SU-DHL-6 (cell line): Measurements from ENCODE around the gene CFAP20DC.

Source experiments
- CTCF ChIP-seq: fragments of 200-600 bp; sonication (generic); IDR thresholded peaks from one replicate; pipeline ENCODE4 v1.5.1; 2017; ENCODE audit warnings: antibody characterized with exemption, mild to moderate bottlenecking, low read length, moderate library complexity; ENCODE audit not compliant: insufficient read depth, poor library complexity, severe bottlenecking
- EZH2phosphoT487 ChIP-seq: fragments of 200-600 bp; sonication (generic), shearing (Covaris generic); conservative IDR thresholded peaks from 2 replicates; pipeline ENCODE4 v1.6.1; 2018; ENCODE audit warnings: mild to moderate bottlenecking, antibody characterized with exemption, low read length, moderate library complexity, mixed read lengths

- peak; percentile 47 for TF ChIP-seq CTCF
- no peak for TF ChIP-seq EZH2phosphoT487
These were observed 3.1 kb upstream of the CFAP20DC start for GRCh38 chr3:59052803-59053411.
